Measurements from ENCODE around the gene KCNT2. TPM values are rescaled to one million over a fixed set of nuclear protein-coding genes. Genes with fewer than 3 reads are reported as not detected.

The KCNT2 gene
- total RNA-seq, 2 experiments from 2014 or later: not detected

DNA sequence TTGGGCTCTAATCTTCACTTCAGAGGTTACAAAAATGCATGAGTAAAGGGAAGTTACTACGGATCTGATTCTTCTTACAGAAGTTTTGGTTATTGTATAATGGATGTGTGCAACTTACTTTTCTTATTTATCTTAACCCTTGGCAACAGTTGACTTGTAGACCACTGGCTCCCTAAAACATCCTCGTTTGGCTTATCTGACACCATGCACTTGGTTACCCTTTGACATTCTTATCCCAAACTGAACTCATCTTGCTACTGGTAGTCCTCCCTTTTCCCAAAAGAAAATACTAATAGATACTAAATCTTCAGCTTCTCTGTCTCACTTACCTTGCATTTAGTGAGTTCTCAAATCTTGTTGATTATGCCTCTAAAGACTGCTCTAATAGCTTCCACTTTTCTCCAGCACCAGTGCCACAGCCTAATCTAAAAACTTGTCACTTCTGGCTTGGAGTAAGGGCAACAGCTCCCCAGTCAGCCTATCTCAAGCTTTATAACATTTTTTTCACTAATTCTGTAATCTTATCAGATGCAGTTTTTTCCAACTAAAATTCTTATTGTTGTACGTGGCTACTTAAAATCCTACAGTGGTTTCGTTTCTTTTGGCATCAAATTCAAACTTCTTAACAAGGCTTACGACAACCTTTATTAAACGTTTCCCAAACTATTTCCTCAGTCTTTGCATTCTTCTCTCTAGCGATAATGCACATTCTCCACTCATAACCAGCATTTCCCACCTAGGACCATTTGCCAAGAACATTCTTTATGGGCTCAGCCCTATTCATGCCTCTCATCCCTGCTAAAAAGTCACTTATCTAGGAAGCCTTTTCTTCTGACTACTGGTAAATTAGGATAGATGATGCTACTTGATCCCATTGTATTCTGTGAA lies 204.2 kb downstream of the KCNT2 start:
- Mint-ChIP-seq H3K27me3 (no peaks in the 10 kb centered on the region), H3K4me1 (no peaks in the 10 kb centered on the region), H3K9me3 (ENCODE audit: low read depth) (no peaks in the 10 kb centered on the region), H3K4me3 (no peak overlapping the region), H3K27ac (no peak overlapping the region), H3K36me3 (no peaks in the 10 kb centered on the region)
- DNase-seq: no peak
- CTCF ChIA-PET: no interaction called here
- no peak for ATAC-seq

DNA sequence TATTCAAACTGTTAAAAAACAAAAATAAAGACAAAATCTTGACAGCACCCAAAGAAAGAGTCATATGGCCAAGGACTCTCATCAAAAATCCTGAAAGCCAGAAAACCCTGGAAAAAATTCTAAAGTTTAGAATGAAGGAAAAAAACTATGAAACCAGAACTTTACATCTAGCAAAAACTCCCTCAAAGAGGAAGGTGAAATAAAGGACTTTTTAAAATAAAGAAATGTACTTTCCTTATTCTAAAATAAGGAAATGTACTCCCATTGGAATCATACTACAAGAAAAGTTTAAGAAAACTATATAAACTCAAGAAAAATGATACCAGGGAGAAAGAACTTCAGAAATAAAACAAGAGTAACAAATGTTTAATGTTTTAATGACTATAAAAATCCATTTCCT lies 206.3 kb downstream of the KCNT2 start:
- ATAC-seq (no peak), DNase-seq (no peak)
- Mint-ChIP-seq H3K27me3 (no peaks in the 10 kb centered on the region), H3K9me3 (ENCODE audit: low read depth) (no peaks in the 10 kb centered on the region), H3K27ac (no peak overlapping the region), H3K4me1 (no peaks in the 10 kb centered on the region), H3K36me3 (no peaks in the 10 kb centered on the region), H3K4me3 (no peak overlapping the region)
- CTCF ChIA-PET: no interaction called here

DNA sequence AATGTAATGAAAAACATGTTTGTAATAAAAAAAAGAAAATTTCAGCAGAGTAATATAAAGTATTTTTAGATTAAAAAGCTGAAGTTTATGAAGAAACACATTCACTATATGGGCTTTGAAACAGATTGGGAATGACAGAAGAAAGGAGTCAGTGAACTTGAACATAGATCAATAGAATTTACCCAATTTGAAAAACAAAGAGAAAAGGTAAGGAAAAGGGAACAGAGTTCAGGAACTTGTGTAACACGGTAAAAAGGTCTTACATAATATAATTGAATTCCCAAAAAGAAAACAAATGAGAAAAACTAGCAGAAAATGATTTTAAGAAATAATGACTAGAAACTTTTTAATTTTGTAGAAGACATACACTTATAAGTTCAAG lies 206.8 kb downstream of the KCNT2 start:
- Mint-ChIP-seq H3K4me1 (no peaks in the 10 kb centered on the region), H3K27ac (no peak overlapping the region), H3K9me3 (ENCODE audit: low read depth) (no peaks in the 10 kb centered on the region), H3K27me3 (no peaks in the 10 kb centered on the region), H3K36me3 (no peaks in the 10 kb centered on the region), H3K4me3 (no peak overlapping the region)
- ATAC-seq (no peak), DNase-seq (no peak)
- CTCF ChIA-PET: no interaction called here

DNA sequence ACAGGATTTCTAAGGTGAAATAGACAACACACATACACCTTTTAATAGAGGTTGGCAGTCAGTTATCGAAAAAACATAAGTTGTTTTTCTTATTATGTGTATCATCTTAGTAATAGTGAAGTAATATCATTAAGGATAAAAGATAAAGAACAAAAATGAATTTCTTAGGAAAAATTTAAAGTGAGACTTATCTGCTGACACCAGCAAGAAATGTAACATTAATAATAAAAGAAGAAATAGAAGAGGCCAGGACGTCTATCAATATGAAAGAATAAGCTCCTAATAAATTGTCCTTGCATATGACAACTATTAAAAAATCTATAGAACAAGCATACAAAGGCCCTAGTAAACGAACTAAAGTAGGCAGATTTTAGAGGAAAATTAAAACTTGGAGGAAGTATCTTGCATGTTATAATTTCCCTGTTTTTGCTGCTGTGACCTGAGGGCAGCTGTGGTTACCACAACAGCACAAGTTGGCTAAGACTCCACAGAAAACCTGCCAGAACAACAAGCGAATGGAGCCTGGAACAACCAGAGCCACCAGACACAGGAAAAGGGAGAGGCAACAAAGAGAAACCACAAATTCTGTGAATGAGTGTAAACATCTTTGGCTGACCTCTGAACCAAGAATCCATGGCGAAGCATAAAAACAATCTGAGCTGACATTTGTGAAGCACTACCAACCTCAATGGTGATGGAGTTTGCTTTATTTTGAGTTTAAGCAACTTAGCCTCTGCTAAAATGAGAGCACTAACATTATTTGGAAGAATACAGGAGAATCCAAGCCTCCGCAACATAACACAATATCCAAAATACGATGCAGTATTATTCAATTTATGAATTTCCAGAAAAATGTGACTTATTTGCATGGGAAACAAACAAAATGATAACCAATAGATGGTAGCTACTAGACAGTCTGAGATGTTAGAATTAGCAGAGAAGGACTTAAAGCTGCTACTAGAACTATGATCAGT lies 207.5 kb downstream of the KCNT2 start:
- H3K36me3 Mint-ChIP-seq: no peaks in the 10 kb centered on the region
- H3K4me3 Mint-ChIP-seq: no peak overlapping the region
- no peaks in the 10 kb centered on the region for H3K27me3 Mint-ChIP-seq
- CTCF ChIA-PET: no interaction called here
- H3K9me3 Mint-ChIP-seq (ENCODE audit: low read depth): no peaks in the 10 kb centered on the region
- H3K4me1 Mint-ChIP-seq: no peaks in the 10 kb centered on the region
- no peak for ATAC-seq
- DNase-seq: no peak
- H3K27ac Mint-ChIP-seq: no peak overlapping the region

DNA sequence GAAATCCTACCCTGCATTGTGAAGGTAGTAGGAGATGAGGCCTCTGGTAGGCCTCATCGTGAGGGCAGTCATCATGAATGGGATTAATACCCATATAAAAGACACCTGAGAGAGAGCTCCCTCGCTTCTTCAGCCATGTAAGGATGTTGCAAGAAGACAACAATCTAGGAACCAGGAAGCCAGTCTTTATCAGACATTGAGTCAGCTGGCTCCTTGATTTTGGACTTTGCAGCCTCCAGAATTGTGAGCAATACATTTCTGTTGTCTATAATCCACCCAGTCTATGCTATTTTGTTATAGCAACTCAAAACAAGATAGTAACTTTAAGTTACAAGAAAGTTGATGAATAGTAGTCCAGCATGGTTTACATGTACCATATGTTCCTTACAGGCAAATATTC lies 208.5 kb downstream of the KCNT2 start:
- H3K9me3 Mint-ChIP-seq (ENCODE audit: low read depth): no peaks in the 10 kb centered on the region
- H3K4me1 Mint-ChIP-seq: no peaks in the 10 kb centered on the region
- no peak overlapping the region for H3K27ac Mint-ChIP-seq
- H3K4me3 Mint-ChIP-seq: no peak overlapping the region
- no peaks in the 10 kb centered on the region for H3K27me3 Mint-ChIP-seq
- H3K36me3 Mint-ChIP-seq: no peaks in the 10 kb centered on the region
- DNase-seq (no peak), ATAC-seq (no peak)
- CTCF ChIA-PET: no interaction called here

DNA sequence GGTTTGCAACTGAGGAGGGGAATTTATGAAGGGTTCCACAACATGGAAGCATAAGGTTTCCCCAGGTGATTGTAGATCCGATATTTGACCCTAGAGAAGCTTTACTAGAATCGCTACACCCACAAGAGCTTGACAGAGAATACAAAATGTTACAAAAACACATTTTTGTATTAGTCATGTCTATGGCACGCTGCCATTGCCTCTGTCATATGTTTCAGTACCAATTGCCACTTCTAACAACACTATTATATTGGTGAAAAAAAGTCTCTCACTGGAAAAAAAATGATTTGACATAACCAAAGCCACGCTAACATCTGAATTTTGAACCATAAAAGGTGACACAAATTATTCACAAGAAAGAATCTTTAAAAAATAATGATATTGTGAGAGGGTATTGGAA lies 214.5 kb downstream of the KCNT2 start:
- no peak for ATAC-seq
- Mint-ChIP-seq H3K27me3 (no peaks in the 10 kb centered on the region), H3K36me3 (no peaks in the 10 kb centered on the region), H3K4me1 (no peaks in the 10 kb centered on the region), H3K27ac (no peak overlapping the region), H3K4me3 (no peak overlapping the region), H3K9me3 (ENCODE audit: low read depth) (no peaks in the 10 kb centered on the region)
- DNase-seq: no peak
- CTCF ChIA-PET: no interaction called here

DNA sequence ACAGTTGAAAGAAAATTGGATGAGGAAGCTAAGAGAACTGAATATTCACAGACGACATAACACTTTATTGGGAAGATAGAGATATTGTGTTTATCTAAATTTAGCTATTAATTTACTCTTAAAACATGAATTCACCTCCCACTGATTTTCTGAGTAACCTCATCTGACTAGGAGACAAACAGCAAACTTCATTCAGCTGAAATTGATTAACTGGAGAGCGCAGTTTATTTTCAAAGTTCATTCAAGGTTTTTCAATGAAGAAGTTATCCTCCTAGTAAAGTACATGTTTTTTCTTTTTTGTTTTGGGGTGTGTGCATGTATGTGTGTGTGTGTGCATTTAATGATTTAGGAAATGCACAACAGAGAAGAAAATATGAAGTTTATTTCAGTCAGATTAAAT lies 215.0 kb downstream of the KCNT2 start:
- Mint-ChIP-seq H3K27ac (no peak overlapping the region), H3K27me3 (no peaks in the 10 kb centered on the region), H3K36me3 (no peaks in the 10 kb centered on the region), H3K4me1 (no peaks in the 10 kb centered on the region), H3K4me3 (no peak overlapping the region), H3K9me3 (ENCODE audit: low read depth) (no peaks in the 10 kb centered on the region)
- ATAC-seq (no peak), DNase-seq (no peak)
- CTCF ChIA-PET: no interaction called here

DNA sequence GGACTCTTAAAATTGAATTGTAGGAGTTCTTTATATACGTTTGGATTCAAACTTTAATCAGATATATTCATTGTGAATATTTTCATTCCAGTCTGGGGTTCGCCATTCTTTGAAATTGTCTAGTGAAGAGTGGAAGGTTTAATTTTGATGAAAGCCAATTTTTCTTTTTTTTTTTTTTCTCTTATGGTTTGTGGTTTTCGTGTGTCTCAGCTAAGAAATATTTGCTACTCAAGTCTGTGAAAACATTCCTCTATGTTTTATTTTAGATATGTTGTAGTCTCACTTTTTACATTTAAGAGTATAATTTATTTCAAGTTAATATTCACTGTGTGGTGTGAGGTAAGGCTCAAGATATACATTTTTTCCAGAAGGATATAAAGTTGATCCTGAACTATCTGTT lies 220.5 kb downstream of the KCNT2 start:
- no peaks in the 10 kb centered on the region for H3K27me3 Mint-ChIP-seq
- no peaks in the 10 kb centered on the region for H3K36me3 Mint-ChIP-seq
- CTCF ChIA-PET: no interaction called here
- H3K4me3 Mint-ChIP-seq: no peak overlapping the region
- ATAC-seq (no peak), DNase-seq (no peak)
- H3K27ac Mint-ChIP-seq: no peak overlapping the region
- H3K4me1 Mint-ChIP-seq: no peaks in the 10 kb centered on the region
- no peaks in the 10 kb centered on the region for H3K9me3 Mint-ChIP-seq (ENCODE audit: low read depth)

DNA sequence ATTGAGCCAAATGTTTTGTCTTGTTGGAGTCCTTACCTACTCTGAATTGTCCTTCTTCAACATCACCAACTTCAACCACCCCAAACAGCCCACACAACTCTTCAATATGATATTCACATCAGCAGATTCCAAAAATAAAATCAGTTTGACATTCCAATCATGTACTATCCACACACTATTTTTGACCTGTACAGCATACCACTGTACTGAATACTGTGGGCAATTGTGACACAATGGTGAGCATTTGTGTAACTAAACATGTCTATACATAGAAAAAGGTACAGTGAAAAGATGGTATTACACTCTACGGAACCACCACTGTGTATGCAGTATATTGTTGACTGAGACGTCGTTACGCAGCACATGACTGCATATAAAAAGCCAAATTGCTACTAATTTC lies 223.1 kb downstream of the KCNT2 start:
- ATAC-seq: no peak
- H3K4me3 Mint-ChIP-seq: no peak overlapping the region
- no peaks in the 10 kb centered on the region for H3K27me3 Mint-ChIP-seq
- no peaks in the 10 kb centered on the region for H3K36me3 Mint-ChIP-seq
- no peak for DNase-seq
- no peaks in the 10 kb centered on the region for H3K4me1 Mint-ChIP-seq
- H3K9me3 Mint-ChIP-seq (ENCODE audit: low read depth): no peaks in the 10 kb centered on the region
- CTCF ChIA-PET: no interaction called here
- H3K27ac Mint-ChIP-seq: no peak overlapping the region

DNA sequence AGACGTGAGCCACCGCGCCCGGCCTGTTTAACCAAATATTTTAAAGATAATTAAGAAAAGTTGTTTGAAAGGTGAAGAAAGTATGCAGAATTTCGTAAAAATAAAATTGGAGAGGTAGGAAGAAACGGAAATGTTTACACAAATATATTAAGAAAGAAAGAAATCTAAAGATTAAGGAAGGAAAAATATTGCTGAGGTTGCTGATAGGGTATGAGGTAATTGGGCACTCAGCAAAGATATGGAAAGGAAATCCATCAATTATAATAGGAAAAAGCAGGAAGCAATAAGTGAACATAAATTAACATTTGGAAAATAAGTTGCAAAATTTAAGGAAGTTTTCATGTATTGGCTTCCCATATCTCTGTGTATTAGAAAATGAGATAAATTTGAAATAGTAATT lies 225.9 kb downstream of the KCNT2 start:
- H3K27me3 Mint-ChIP-seq: no peaks in the 10 kb centered on the region
- no peak overlapping the region for H3K4me3 Mint-ChIP-seq
- ATAC-seq (no peak), DNase-seq (no peak)
- H3K9me3 Mint-ChIP-seq (ENCODE audit: low read depth): no peaks in the 10 kb centered on the region
- no peaks in the 10 kb centered on the region for H3K4me1 Mint-ChIP-seq
- no peak overlapping the region for H3K27ac Mint-ChIP-seq
- CTCF ChIA-PET: interaction anchor here (1.5 kb wide), 1 partner anchor 10 kb away, joined by 4 read pairs; no protein-coding TSS in a partner anchor
- H3K36me3 Mint-ChIP-seq: no peaks in the 10 kb centered on the region

DNA sequence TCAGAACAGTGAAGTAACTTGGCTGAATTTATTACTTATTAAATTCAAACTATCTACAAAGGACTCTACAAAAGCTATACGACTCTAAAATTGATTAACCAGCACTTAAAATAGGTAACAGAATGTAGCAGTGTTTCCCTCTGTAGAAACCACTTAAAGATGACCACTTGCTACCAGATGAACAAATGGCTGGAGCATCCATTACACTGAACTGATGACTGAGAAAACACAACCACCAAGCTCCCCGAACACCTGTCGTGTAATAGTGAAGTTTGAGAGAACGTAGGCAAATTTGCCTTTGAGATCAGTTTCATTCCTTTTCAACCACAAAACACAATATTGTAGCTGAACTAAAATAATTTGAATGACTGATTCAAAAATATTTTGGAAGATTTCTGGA lies 226.7 kb downstream of the KCNT2 start:
- Mint-ChIP-seq H3K4me1 (no peaks in the 10 kb centered on the region), H3K27ac (no peak overlapping the region), H3K36me3 (no peaks in the 10 kb centered on the region), H3K4me3 (no peak overlapping the region), H3K9me3 (ENCODE audit: low read depth) (no peaks in the 10 kb centered on the region), H3K27me3 (no peaks in the 10 kb centered on the region)
- CTCF ChIA-PET: interaction anchor here (1.5 kb wide), 1 partner anchor 9 kb away, joined by 4 read pairs; no protein-coding TSS in a partner anchor
- no peak for DNase-seq
- no peak for ATAC-seq

DNA sequence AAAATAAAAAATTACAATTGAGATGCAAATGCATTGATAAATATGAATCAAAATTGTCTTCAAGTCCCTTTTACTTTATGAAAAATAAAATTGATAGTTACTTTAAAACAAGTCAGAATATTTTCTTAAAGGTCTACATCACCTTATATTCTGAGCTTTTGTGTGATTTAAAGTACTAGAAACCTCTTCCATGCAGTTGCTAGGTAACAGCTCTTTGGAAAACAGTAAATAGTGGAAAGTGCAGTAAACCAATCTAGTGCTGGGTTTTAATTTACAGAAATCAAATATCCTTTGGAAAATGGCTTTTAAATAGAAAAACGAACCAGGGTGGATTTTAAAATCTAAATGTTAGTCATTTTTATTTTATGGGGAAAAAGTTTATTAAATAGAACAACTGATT lies 227.9 kb downstream of the KCNT2 start:
- ATAC-seq (no peak), DNase-seq (no peak)
- Mint-ChIP-seq H3K4me1 (no peaks in the 10 kb centered on the region), H3K27me3 (no peaks in the 10 kb centered on the region), H3K36me3 (no peaks in the 10 kb centered on the region), H3K4me3 (no peak overlapping the region), H3K27ac (no peak overlapping the region), H3K9me3 (ENCODE audit: low read depth) (no peaks in the 10 kb centered on the region)
- CTCF ChIA-PET: no interaction called here

DNA sequence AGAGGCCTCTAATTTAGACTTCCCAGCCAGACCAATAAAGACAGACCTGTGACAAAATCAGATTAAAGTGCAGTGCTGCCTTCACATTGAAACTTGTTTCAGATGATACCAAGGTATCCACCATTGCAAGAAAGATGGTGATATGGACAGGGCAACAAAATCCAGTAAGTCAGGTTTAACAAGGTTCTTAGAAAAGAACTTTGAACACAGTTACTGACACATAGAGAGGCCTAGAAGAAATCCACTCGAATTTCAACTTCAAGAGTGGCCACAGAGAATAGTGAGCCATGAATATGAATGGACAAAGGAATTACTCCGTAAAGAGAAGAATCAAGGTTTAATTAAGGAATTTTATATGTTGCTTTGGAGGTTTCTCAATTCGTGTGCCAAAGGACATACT lies 230.4 kb downstream of the KCNT2 start:
- Mint-ChIP-seq H3K27ac (no peak overlapping the region), H3K4me1 (no peaks in the 10 kb centered on the region), H3K9me3 (ENCODE audit: low read depth) (no peaks in the 10 kb centered on the region), H3K36me3 (no peaks in the 10 kb centered on the region), H3K27me3 (no peaks in the 10 kb centered on the region), H3K4me3 (no peak overlapping the region)
- CTCF ChIA-PET: no interaction called here
- DNase-seq (no peak), ATAC-seq (no peak)
